ENCODE measurements around the gene AGBL4. TPM values are rescaled to one million over a fixed set of nuclear protein-coding genes. Genes with fewer than 3 reads are reported as not detected.
A peak's percentile ranks its signal among the peaks of the same experiment; 100 is the strongest.

AGBL4 gene
- total and polyA plus RNA-seq, 2 experiments from 2014 or later: not detected

- no peaks in the 10 kb centered on the region for H3K27me3 ChIP-seq
- DNase-seq (ENCODE audit: low read depth in 1 of 2, low spot score in 1 of 2): no peak
- no peak overlapping the region for H3K27ac ChIP-seq
- no peak for TF ChIP-seq CTCF (IDR thresholded peaks at IDR 0.05; ENCODE audit: low read depth, low read length)
- no peaks in the 10 kb centered on the region for H3K36me3 ChIP-seq
- H3K4me3 ChIP-seq: no peak overlapping the region
- H3K9me3 ChIP-seq (ENCODE audit: low read depth): no peaks in the 10 kb centered on the region
- no peaks in the 10 kb centered on the region for H3K4me1 ChIP-seq (ENCODE audit: low read depth)
Measured at GRCh38 chr1:48784301-48784700, 1239.5 kb downstream of the AGBL4 start.

DNA sequence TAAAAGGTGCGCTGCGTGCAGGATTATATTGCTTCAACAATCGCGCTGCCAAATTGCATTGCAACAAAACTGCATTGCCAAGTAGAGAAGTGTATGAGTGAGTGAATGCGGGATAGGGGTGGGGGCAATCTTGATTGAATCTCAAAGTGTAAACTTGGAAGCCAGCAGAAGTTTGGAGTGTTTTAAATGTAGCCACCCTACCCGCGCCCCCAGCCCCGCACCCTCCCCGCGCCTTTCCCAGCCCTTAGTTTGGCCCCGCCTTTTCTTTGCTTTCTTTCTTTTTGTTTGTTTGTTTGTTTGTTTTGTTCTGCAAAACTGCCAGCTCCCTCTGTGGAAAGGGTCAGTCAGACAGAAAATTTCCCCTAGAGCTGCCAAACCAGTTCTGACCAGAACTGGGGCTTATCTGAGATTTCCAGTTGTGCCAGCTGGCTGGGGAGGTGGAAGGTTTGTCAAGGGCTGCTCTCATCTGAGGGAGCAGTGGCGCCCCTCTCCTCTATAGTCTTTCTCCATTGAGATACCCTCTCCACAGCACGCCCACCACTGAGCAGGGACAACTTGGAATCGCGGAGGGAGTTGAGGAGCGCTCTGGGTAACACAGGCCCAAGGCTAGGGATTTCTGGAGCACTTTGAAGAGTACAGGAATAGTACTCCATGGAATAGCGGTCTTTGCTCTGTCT lies 1246.4 kb downstream of the AGBL4 start:
- Histone ChIP-seq H3K36me3 (no peaks in the 10 kb centered on the region), H3K4me1 (ENCODE audit: low read depth) (peaks cover 4% of the 10 kb centered on the region), H3K9me3 (ENCODE audit: low read depth) (no peaks in the 10 kb centered on the region), H3K27me3 (no peaks in the 10 kb centered on the region), H3K27ac (no peak overlapping the region), H3K4me3 (peak overlapping the region; percentile 76)
- no peak for TF ChIP-seq CTCF (IDR thresholded peaks at IDR 0.05; ENCODE audit: low read depth, low read length)
- DNase-seq (ENCODE audit: low read depth in 1 of 2, low spot score in 1 of 2): peak in 1 of 2 donors; percentile 18

DNA sequence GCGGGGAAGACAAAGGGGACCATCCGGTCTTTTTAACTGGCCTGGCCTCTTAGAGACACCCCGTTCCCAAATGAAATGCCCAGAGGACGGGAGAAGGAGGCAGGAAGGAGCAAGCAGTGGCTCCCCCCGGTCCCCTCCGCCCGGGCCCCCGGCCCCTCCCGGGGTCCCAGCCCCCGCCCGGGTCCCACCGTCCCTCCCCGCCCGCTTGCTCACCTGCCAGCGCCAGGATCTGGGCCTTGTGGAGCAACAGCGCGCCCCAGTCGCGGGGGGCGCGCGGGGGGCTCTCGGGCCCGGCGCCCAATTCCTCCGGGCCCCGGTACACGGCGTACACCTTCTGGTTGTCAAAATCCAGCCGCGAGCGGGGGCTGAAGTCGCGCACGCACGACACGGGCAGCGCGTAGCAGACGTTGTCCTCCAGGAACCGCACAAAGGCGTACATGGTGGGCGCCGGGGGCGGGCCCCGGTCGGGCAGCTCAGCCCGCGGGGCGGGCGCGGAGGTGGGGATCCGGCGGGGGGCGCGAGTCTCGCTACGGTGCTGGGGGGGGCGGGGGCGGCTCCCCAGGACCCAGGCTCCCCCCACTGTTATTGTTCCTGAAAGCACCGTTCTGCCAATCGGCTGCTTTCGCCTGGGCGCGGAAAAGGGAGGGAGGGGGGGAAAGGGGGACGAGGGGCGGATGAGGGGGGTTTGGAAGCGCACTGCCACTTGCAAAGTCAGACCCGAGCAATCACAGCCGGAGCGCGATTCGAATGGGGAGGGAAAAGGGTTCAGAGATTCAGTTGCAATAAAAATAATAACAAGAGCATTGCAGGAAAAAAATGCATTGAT lies 1247.1 kb downstream of the AGBL4 start, which contains the start of gene BEND5:
Gene BEND5, minus strand, starts transcription at position 499 of the 826 bp plus-strand sequence. Its CDS starts 60 bp downstream, at position 439.
- Histone ChIP-seq H3K36me3 (no peaks in the 10 kb centered on the region), H3K9me3 (ENCODE audit: low read depth) (no peaks in the 10 kb centered on the region), H3K4me3 (peak within 1 kb of the TSS; percentile 76), H3K27ac (peak within 1 kb of the TSS; percentile 27), H3K27me3 (no peaks in the 10 kb centered on the region), H3K4me1 (ENCODE audit: low read depth) (peaks cover 4% of the 10 kb centered on the region)
- TF ChIP-seq CTCF (IDR thresholded peaks at IDR 0.05; ENCODE audit: low read depth, low read length): no peak
- DNase-seq (ENCODE audit: low read depth in 1 of 2, low spot score in 1 of 2): peak; percentile 9 to 82

GRCh38 chr1:48775831-48776392 lies 1247.8 kb downstream of the AGBL4 start:
- no peak for DNase-seq (ENCODE audit: low read depth in 1 of 2, low spot score in 1 of 2)
- Histone ChIP-seq H3K36me3 (no peaks in the 10 kb centered on the region), H3K4me1 (ENCODE audit: low read depth) (peaks cover 4% of the 10 kb centered on the region), H3K27ac (no peak overlapping the region), H3K9me3 (ENCODE audit: low read depth) (no peaks in the 10 kb centered on the region), H3K4me3 (peak overlapping the region; percentile 76), H3K27me3 (no peaks in the 10 kb centered on the region)
- TF ChIP-seq CTCF (IDR thresholded peaks at IDR 0.05; ENCODE audit: low read depth, low read length): no peak

DNA sequence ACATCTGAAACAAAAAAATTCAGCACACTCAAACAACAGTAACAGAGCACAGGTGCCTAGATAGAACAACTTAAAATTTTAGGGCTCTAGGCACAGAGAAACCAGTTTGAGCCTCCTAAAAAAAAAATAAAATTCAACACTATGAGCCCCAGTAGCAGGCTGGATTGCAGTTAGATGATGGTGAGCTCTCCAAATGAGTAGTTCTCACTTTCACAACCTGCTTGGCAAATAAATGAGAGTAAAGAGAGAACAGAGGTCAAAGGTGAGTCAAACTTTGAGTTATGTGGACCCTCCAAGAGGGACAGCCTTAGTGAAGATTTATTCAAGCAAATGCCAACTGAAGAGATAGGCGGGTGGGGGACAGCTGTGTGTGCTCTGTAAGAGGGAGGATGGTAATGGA lies 1250.6 kb downstream of the AGBL4 start:
- no peak for TF ChIP-seq CTCF (IDR thresholded peaks at IDR 0.05; ENCODE audit: low read depth, low read length)
- Histone ChIP-seq H3K4me3 (no peak overlapping the region), H3K36me3 (no peaks in the 10 kb centered on the region), H3K27me3 (no peaks in the 10 kb centered on the region), H3K27ac (no peak overlapping the region), H3K9me3 (ENCODE audit: low read depth) (no peaks in the 10 kb centered on the region), H3K4me1 (ENCODE audit: low read depth) (peaks cover 4% of the 10 kb centered on the region)
- DNase-seq (ENCODE audit: low read depth in 1 of 2, low spot score in 1 of 2): no peak

All from cardiac muscle cell (in vitro differentiated cells and primary cell).